HEK293T (cell line): Measurements from ENCODE around the gene GOLPH3L.

Source experiments
- BHLHE40 ChIP-seq: fragments of 450-650 bp; IDR thresholded peaks from 2 replicates; pipeline ENCODE4 v1.6.1; 2016; ENCODE audit warnings: mild to moderate bottlenecking, moderate library complexity, borderline replicate concordance
- CTBP1 ChIP-seq: fragments of 450-650 bp; IDR thresholded peaks from 2 replicates; pipeline ENCODE4 v1.6.1; 2016; ENCODE audit warnings: borderline replicate concordance
- FOXA1 ChIP-seq: fragments of 450-650 bp; IDR thresholded peaks from 2 replicates; pipeline ENCODE4 v1.6.1; 2016; ENCODE audit warnings: mild to moderate bottlenecking
- FOXM1 ChIP-seq: fragments of 450-650 bp; IDR thresholded peaks from 2 replicates; pipeline ENCODE4 v1.6.1; 2017; ENCODE audit warnings: mild to moderate bottlenecking, borderline replicate concordance
- PKNOX1 ChIP-seq: fragments of 450-650 bp; IDR thresholded peaks from 2 replicates; pipeline ENCODE4 v1.6.1; 2016
- SP1 ChIP-seq: fragments of 450-650 bp; IDR thresholded peaks from 2 replicates; pipeline ENCODE4 v1.6.1; 2017
- SUZ12 ChIP-seq: fragments of 450-650 bp; IDR thresholded peaks from 2 replicates; pipeline ENCODE4 v1.6.1; 2016; ENCODE audit warnings: mild to moderate bottlenecking

GRCh38 chr1:150730130-150730721 lies 33.3 kb upstream of the GOLPH3L start:
- TF ChIP-seq FOXM1, result no peak
- TF ChIP-seq PKNOX1, result no peak
- TF ChIP-seq FOXA1, result no peak
- no peak for TF ChIP-seq SP1
- no peak for TF ChIP-seq BHLHE40
- no peak for TF ChIP-seq CTBP1
- no peak for TF ChIP-seq SUZ12
